OCI-LY3 (cell line): Measurements from ENCODE around the gene ZNF165.

Experiments used
- CTCF ChIP-seq: fragments of 200-600, 300-600 bp; sonication (generic); IDR thresholded peaks from 2 replicates; pipeline ENCODE4 v1.5.1; 2014; ENCODE audit warnings: antibody characterized with exemption, low read length, low read depth
- EZH2phosphoT487 ChIP-seq: fragments of 200-600 bp; shearing (Covaris generic); IDR thresholded peaks from 2 replicates; pipeline ENCODE4 v1.6.1; 2018; ENCODE audit warnings: antibody characterized with exemption, mixed run types, low read depth

GRCh38 chr6:28115799-28116198, 35.4 kb downstream of the ZNF165 start:
- TF ChIP-seq CTCF (no peak), EZH2phosphoT487 (no peak)
